Measurements from ENCODE around the gene GRIK2.

The GRIK2 gene

GRCh38 chr6:101878554-101879276 lies 485.2 kb downstream of the GRIK2 start:
- no peak for DNase-seq

- no peak for DNase-seq
These were observed 486.3 kb downstream of the GRIK2 start for GRCh38 chr6:101879782-101880181.

GRCh38 chr6:101883505-101883904 lies 490.0 kb downstream of the GRIK2 start:
- DNase-seq = no peak

GRCh38 chr6:101887532-101887931 lies 494.0 kb downstream of the GRIK2 start:
- no peak for DNase-seq

GRCh38 chr6:101907356-101908217 lies 514.1 kb downstream of the GRIK2 start:
- no peak for DNase-seq

- DNase-seq = no peak
These were observed 515.9 kb downstream of the GRIK2 start for GRCh38 chr6:101909366-101909765.

GRCh38 chr6:101912311-101912710 lies 518.8 kb downstream of the GRIK2 start:
- DNase-seq = no peak

- no peak for DNase-seq
These were observed 525.0 kb downstream of the GRIK2 start for GRCh38 chr6:101918471-101918870.

GRCh38 chr6:101921829-101922450 lies 528.4 kb downstream of the GRIK2 start:
- no peak for DNase-seq

GRCh38 chr6:101926149-101926925 lies 532.8 kb downstream of the GRIK2 start:
- DNase-seq = no peak

GRCh38 chr6:101931766-101932165 lies 538.3 kb downstream of the GRIK2 start:
- DNase-seq = no peak

- DNase-seq = no peak
These were observed 539.2 kb downstream of the GRIK2 start for GRCh38 chr6:101932704-101933103.

GRCh38 chr6:101935732-101936131 lies 542.2 kb downstream of the GRIK2 start:
- DNase-seq = no peak

GRCh38 chr6:101936516-101936915 lies 543.0 kb downstream of the GRIK2 start:
- no peak for DNase-seq

GRCh38 chr6:101937108-101937507 lies 543.6 kb downstream of the GRIK2 start:
- no peak for DNase-seq

- DNase-seq = no peak
These were observed 546.9 kb downstream of the GRIK2 start for GRCh38 chr6:101940391-101940790.

GRCh38 chr6:101956961-101957360 lies 563.5 kb downstream of the GRIK2 start:
- no peak for DNase-seq

- DNase-seq = no peak
These were observed 567.8 kb downstream of the GRIK2 start for GRCh38 chr6:101961357-101961756.

GRCh38 chr6:101980924-101981323 lies 587.4 kb downstream of the GRIK2 start:
- no peak for DNase-seq

- no peak for DNase-seq
These were observed 593.0 kb downstream of the GRIK2 start for GRCh38 chr6:101986476-101986875.

- DNase-seq = no peak
These were observed 598.8 kb downstream of the GRIK2 start for GRCh38 chr6:101992286-101992685.

Data from amygdala (tissue), 56 donors.